PFSK-1 (cell line): ENCODE measurements around the gene CHCT1.

ENCODE experiments used
- POLR2AphosphoS5 ChIP-seq: IDR thresholded peaks from 2 replicates; pipeline ENCODE4 v1.6.1; 2012; ENCODE audit warnings: low read depth, mild to moderate bottlenecking, control low read depth, low read length, moderate library complexity
- REST ChIP-seq, 2 experiments: IDR thresholded peaks; 2 replicates each; pipeline versions ENCODE4 v1.6.1 to v1.8.0; 2011 to 2012; ENCODE audit warnings: low read depth in 2 of 2, low read length in 2 of 2, control low read depth in 1 of 2, inconsistent platforms in 1 of 2, mild to moderate bottlenecking in 1 of 2, moderate library complexity in 1 of 2; ENCODE audit not compliant: insufficient read depth in 1 of 2

DNA sequence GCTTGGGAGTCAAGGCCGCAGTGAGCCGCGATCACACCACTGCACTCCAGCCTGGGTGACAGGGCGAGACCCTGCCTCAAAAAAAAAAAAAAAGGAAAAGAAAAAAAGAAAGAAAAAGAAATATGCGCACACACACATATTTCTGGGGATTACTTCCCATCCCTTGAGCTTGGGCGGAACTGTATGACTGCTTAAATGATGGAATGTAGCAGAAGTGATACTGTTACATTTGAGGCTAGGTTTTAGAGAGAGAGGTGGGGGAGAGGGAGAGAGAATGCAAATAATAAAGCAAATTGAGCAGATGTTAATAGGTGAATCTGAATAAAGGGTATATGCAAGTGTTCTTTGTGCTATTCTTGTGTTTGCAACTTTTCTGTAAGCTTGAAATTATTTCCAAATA lies 18.3 kb upstream of the CHCT1 start:
- TF ChIP-seq POLR2AphosphoS5 (no peak), REST (IDR thresholded peaks at IDR 0.05; ENCODE audit: insufficient read depth in 1 of 2, low read depth in 2 of 2, low read length in 2 of 2) (no peak)
